Stimulated activated CD8-positive, alpha-beta memory T cell treated with anti-CD3 and anti-CD28 coated beads, Interleukin-15, amount 100 ng/mL, for 1 hour (primary cell): ENCODE measurements around the gene OSBP2.

Source experiments
- DNase-seq: peaks from one replicate; pipeline ENCODE4 v3.0.0-alpha.2; 2020; ENCODE audit warnings: low read depth

The OSBP2 gene

DNA sequence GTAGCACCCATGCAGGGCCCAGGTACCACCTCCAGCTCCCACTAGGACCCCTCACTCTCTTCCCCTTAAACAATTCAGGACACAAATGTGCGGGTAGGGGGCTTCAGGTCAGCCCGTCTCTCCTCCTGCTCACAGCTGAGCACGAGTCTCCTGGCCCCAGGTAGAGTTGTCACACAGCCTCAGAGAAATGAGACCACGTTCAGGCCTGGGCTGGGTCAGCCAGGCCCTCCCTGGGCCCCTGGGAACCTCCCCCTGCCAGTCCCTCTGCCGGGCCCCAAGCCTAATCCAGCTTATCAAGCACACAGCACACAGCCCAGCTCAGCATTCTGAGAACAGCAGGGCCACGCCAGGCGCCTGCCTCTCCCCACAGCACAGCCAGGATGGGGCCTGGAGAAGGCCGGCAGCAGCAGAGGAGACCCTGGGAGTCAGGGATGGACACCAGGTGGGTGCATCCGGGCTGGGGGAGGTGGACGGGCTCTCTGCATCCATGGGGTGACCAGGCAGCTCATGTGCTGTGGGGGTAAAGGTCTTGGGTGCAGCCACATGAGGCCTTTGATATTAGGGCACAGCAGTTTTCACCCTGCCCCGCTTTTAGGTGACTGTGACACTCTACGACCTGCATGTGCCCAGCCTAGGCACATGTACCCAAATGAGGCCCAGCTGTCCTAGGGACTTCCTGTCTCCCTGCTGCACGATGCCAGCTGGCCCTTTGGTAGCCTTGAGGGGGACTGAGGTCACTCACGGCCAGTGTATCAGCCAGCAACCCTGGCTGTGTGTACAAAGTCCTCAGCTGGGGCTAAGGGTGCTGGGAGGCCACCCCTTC, 186.9 kb downstream of the OSBP2 start:
- no peak for DNase-seq

DNA sequence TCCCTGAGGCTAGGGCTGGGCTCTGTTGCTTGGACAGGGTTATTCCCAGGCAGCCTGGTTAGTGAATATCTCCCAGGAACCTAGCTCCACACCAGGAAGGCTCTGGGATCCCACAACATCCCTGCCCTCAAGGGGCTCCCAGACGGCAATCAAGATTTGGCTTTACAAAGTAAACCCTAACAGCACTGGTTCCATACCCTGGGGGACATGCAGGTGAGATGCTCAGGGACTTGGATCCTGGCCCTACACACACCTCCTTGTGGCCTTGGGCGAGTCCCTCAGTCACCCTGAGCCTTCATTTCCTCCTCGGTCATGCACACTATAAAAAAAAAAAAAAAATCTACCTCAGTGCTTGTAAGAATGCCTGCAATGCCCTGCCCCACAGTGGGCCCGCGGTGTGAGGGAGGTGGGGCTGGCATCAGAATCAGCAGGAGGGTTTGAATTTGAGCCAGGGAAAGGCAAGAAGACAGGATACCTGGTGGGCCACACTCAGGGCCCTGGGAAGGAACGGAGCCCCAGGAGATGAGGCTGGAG, 187.6 kb downstream of the OSBP2 start:
- DNase-seq, result no peak

DNA sequence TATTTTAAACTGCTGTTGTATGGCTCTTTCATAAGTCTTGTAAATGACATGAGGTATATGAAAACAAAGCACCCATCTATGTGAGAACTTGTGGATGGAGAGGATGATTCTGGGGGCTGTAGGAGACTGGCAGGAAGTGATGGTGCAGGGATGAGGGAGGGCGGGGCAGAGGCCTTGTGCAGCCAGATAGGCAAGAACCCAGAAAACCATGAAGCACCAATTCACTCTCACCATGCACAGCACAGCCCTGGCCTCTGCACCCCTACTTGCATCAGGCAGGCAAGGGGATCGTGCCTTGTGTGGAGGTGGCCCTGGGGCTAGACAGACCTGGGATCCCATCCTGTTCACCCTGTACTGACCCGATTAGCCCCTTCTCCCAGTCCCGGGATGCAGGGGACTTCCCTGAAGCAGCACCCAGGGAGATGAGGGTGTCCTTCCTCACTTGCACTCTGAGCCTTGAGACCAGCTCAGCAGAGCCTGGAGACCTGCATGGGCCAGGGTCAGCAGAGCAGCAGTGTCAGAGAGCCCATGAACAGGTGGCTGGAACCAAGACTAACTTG, 188.4 kb downstream of the OSBP2 start:
- no peak for DNase-seq

DNA sequence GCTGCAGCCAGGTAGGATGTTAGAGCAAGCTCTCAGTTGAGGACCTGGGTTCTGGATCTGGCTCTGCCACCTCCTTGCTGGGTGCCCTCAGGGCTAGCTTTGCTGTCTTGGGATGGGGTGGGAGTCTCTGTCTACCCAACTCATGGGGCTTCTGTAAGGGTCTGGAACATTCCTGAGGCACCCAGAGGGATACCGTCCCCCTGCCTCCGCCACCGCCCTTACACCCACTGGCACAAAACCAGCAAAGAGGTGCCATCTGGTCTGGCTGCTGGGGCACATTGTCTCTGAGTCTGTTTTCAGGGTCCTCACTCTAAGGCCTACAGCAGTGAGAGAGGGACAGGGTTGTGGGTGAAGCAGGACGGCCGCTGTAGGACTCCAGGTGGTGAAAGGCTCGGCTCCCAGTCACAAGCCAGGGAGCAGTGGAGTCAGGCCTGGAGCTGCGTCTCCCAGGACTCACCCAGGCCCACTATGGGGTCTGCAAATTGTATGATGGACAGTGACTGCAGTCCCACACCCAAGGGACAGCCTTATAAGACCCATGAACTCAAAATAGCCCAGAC, 189.0 kb downstream of the OSBP2 start:
- no peak for DNase-seq

DNA sequence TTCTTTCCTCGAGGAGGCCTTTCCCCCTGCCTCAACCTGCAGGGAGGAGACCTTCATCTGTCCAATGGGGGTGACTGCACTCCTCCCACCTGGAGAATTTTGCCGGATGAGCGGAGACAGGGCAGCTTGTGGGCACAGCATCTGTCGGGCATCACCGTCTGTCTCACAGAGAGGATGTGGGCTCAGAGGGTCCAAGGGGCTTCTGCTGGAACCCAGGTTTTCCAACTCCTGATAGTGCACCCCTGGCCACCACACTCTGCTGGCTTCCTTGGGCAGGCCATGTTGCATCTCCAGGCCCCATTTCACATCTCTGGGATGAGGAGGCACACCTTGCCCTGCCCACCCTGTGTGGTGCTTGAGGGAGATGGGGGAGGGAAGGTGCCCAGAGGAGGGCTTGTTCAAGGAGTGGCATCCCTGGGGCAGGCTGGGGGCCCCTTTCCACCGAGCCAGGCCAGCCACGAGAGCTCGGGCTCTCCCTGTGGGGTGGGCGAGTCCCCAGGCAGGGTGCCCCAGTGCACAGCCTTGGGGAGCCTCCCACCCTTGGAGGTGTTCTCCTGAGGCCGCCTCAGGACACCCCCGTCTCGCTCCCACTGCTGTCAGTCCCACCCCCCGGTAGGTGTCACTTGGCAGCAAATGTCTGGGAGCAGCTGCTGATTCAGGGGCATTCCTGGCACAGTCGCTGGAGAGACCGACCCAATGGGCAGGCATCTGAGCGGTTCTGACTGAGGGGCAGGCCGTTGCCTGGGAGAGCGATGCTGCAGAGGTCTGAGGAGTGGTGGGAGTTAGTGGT, 189.7 kb downstream of the OSBP2 start:
- DNase-seq, result no peak

DNA sequence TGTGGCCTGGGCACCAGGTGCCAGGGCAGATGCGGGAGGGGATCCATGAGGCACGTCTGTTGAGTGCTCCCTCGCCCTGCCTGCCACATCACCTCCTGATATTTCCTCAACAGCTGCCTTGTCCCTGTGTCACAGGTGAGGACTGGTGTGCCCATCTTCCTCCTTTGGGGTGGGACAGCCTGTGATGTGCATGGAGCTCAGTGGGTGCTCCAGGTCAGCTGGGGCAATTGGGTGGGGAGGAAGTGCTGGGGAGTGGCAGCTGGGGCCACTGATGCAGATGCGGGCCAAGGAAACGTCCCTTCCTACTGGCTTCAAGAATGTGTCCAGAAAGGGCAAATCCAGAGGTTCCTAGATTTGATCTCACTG, 190.3 kb downstream of the OSBP2 start:
- no peak for DNase-seq

DNA sequence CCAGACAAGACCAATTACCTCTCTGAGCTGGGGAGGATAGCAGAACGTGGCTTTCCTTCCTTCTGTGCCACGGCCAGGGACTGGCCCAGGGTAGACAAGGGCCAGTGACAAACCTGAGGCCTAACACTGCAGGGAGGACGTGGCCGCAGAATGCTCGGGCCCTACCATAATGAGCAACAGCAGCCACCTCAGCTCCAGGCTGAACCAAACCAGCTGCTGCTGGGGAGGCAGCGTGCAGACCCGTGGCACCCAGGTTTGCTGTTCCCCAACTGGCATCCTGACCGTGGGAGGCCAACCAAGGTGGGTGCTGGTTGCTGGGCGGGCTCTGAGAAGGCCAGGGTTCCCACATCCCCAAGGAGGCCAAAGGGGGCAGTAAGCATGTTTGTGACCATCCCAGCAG, 190.9 kb downstream of the OSBP2 start:
- DNase-seq, result no peak

DNA sequence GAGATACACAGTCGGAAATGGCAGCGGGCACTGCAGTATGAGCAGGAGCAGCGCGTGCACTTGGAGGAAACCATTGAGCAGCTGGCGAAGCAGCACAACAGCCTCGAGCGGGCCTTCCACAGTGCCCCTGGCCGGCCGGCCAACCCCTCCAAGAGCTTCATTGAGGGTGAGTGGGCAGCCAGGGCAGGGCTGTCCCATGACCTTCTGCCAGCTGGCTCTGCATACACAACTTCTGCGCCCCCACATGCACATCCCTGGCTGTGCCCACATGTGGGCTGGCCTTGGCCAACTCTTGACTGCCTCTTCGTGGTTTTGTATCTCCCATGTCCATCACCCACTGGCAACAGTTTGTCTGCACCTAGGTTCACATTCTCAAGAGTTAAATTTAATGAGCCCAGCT, 192.8 kb downstream of the OSBP2 start:
- DNase-seq, result no peak

DNA sequence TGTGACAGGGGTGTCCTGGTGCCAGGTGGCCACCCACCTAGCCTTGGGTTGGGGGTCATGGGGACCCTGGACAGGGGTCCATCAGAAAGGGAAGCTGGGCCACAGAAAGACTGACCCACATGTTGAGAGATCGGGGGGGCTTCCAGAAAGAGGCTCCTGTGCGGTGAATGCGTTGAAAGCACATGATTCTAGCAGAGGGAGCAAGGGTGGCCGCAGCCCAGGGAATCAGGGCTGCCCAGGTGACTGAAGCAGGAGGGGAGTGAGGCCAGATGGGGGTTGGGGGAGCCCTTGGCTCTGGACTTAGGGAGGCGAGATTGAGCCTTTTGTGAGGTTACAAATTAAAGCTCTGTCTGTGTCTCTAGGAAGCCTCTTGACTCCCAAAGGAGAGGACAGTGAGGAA, 193.2 kb downstream of the OSBP2 start:
- DNase-seq, result no peak

DNA sequence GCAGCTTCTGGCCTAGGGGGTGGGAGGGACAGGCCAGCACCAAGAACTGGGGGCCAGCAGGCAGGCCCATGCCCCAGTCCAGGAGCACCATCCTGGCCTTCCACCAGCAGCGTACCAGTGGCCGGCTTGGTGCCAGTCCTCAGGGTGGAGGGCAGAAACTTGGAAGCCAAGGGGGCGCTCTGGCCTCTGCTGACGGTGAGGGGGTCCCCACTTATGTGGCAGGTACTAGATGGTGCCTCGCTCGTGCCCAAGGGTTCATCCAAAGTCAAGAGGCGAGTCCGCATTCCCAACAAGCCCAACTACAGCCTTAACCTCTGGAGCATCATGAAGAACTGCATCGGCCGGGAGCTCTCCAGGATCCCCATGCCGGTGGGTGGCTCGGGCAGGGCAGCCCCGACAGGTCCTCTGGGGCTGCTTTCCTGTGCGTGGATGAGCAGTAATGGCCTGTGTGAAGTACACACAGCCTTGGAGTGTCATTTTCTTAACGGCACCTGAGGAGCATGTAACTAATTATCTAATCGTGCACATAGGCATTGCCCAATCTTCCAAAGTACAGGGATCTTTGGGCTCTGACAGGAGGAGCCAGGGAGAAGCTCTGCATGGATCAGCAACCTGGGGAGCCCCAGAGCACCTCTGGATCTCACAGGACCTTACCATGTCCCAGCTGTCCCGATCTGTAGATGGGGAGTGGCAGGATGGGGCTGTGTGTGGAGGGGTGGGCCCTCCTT, 194.8 kb downstream of the OSBP2 start:
- no peak for DNase-seq

DNA sequence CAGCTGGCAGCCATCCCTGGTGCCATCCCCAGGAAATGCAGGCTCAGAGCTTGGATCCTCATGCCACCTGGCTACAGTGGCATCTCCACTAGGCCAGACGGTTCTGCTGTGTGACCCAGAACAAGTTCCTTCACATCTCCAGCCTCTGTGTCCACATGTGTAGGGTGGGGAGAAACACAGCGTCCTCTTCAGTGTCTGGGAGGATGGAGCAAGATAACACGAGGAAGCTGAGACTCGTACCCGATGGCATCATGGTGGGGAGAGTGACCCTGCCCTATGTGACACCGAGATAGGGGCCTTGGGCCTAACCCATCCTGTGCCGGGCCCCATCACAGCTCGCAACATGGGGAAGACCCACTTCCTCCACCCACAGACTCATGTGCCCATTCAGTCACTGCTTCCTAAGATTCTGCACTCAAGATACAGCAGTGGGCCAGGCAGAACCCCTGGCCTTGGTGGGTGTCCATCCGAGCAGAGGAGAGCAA, 195.4 kb downstream of the OSBP2 start:
- DNase-seq, result no peak

DNA sequence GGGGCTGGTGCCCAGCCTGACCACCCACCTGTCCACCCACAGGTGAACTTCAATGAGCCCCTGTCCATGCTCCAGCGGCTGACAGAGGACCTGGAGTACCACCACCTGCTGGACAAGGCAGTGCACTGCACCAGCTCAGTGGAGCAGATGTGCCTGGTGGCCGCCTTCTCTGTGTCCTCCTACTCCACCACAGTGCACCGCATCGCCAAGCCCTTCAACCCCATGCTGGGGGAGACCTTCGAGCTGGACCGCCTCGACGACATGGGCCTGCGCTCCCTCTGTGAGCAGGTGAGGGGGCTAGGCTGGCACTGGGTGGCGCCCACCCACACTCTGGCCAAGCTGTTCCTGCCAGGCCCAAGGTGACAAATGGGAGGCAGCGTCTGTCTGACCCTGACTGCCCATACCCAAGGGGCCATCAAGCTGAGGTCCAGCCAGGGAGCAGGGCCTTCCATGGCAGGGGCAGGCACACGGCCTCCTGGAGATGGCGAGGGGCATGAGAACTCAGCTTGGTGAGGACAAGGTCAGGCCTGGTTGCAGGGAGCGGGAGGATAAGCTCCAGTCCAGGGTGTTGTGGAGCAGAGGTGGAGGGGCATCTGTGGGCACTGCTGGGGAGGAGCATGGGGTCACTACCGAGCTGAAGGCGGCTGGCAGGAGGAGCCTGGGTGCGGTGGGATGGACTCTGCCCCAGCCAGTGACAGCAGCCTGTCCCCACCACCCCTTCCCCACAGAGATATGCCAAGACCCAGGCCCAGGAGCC, 196.2 kb downstream of the OSBP2 start:
- no peak for DNase-seq

DNA sequence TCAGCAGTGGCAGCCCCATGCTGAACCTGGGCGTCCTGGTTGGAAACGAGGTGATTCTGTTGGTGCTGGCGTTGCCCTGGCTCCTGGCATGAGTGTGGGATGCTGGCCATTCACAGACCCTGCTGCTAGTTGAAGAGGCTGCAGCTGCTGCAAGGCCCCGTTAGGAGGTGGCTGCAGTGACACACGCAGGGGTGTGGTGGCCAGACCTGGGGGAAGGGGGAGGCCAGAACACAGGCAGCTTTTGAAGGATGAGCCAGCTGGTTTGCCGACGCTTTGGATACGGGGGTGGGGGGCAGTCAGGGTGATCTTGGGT, 196.7 kb downstream of the OSBP2 start:
- no peak for DNase-seq

DNA sequence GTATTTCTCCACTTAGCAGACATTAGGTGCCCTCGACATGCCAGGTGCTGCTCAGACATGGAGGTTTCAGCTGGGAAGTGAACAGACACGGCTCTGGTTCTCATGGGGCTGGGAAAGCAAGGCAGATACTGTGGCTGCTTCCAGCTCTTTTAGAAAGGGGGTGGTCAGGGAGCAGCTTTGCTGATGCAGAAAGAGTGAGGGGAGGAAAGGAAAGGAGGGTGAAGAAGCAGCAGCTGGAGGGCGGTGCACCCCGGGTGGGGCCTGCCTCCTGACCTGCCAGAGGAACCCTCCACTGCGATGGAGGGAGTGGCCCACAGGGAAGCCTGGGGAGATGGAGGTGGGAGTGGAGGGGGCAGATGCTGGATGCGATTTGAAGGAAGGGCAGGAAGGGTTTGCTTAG, 197.1 kb downstream of the OSBP2 start:
- no peak for DNase-seq

DNA sequence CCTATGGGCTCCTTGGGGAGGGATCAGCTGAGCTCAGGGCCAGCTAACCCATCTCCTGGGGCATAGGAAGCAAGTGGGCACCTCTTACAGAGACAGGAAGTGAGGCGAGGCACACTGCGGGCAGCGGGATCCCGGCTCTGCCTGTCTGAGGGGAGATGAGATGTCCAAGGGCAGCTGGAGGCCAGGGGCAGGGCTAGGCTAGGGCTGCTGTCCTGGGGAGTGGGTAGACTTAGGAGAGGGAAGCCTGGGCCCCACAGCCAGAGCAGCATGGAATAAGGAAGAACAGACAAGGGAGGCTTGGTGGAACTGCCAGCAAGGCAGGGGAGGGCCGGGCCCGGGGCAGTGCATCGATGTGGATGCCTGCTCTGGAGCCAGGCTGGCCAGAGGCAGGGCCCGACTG, 197.6 kb downstream of the OSBP2 start:
- no peak for DNase-seq

DNA sequence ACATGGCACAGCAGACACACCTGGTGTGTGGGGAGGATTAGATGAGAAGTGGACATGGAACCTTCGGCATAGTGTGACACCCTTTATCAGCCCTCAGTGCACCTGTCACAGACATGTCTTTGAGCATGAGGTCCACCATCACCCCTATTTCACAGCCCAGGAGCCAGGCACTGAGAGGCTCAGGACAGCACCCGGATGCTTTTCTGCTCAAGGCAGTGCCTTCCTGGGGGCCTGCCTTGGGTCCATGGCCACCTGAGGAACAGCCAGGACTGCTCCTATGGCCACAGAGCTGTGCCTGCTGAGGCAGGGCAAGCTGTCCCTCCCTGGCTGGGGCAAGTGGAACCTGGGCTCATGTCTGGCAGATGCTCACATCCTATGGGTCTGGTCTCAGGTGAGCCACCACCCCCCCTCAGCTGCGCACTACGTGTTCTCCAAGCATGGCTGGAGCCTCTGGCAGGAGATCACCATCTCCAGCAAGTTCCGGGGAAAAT, 198.1 kb downstream of the OSBP2 start:
- no peak for DNase-seq

DNA sequence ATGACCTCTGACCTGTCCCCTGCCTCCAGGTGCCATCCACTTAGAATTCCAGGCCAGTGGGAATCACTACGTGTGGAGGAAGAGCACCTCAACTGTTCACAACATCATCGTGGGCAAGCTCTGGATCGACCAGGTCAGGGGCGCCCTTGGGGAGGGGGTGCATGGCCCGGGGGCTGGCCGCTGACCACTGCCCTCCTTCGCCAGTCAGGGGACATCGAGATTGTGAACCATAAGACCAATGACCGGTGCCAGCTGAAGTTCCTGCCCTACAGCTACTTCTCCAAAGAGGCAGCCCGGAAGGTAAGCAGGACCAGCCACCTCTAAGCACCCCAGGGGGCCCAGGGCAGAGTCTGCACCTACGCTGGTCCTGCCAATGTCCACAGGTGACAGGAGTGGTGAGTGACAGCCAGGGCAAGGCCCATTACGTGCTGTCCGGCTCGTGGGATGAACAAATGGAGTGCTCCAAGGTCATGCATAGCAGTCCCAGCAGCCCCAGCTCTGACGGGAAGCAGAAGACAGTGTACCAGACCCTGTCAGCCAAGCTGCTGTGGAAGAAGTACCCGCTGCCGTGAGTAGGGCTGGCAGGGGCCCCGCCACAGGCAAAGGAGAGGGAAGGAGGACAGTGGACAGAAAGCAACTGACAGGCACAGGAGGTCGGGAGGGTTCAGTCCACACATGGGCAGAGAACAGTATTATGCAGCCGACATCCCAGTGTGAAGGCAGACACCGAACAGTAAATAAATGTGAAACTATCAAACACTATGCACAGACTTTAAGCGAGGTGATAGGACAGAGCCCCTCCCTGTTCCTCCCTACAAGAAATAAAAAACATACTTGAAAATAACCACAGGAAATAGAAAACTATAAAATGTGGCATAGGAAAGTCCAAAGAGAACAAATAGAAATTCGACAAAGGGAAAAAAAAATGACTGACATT, 199.0 kb downstream of the OSBP2 start:
- DNase-seq, result no peak

DNA sequence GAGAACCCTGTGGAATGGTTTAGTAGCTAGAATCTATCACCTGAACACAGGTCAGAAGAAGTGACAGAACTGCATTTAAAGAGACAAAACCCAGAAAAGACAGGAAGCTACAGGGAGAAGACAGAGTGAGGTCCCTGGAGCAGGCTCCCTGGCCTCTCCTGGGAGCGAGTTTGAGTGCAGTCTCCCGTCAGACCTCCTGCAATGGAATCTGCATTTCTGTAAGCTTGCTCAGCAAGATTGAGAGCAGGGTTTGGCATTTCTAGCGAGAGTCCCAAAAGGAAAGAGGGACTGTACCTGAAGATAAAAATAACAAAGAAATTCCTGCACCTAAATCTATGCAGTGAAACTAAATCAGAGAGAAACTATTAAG, 199.7 kb downstream of the OSBP2 start:
- no peak for DNase-seq

DNA sequence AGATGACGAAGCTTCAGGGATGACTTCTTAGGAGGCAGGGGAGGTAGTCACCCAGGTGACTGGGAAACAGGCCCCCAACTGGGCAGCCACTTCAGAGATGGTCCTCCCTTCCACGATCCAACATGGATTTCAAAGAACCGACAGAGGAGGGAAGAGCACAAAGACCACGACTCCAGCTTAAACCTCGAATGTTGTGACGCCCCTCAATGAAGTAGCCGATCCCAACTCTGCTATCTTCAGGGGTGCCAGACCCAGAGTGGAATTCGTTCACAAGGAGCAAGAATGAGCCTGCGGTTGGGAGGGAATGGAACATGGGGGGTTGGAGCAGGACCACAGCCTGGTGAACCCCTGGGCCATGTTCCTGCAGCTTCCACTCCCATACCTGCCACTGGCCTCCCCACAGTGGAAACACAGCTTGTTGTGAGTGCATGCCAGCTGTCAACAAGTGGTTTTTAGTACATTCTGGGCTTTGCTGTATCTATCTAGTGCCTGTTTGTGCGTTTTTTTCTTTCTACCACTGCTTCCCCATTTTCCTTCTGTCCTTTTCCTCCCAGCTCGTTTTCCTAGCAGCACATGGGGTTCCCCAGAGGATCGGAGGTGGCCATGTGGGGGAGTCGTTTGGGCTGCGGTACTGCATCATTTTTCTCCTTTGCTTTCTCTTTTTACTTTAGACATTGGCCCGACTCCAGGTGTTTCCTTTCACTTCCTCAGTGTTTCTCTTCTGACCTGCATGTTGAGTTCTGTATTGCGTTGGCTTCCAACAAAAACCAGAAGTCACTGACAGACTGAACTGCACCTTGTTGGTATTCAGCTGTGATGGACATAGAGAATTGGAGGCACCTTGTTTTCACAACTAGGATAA, 208.1 kb downstream of the OSBP2 start:
- no peak for DNase-seq
